ENCODE data around the gene ACSL6. TPM values are rescaled to one million over a fixed set of nuclear protein-coding genes. Genes with fewer than 3 reads are reported as not detected.

The ACSL6 gene
- total and polyA plus RNA-seq, 2 donors from 2014 or later = 1.4 to 2.1 TPM

- intact Hi-C loops (cut with DNase I) = no loop called here
- Histone ChIP-seq H3K27ac (ENCODE audit: low read depth in 2 of 2, low read length in 2 of 2) (no peak overlapping the region), H3K9me3 (ENCODE audit: control insufficient read depth in 2 of 3, insufficient read depth in 1 of 3, low read length in 3 of 3) (no peaks in the 10 kb centered on the region), H3K36me3 (ENCODE audit: control insufficient read depth in 2 of 3, insufficient read depth in 3 of 3, low read length in 3 of 3) (no peaks in the 10 kb centered on the region), H3K4me1 (ENCODE audit: control insufficient read depth in 2 of 3, insufficient read depth in 2 of 3, low read depth in 1 of 3, low read length in 3 of 3) (no peaks in the 10 kb centered on the region), H3K9ac (ENCODE audit: low read length in 3 of 3) (no peak overlapping the region), H3K27me3 (ENCODE audit: control insufficient read depth, insufficient read depth, low read length) (no peaks in the 10 kb centered on the region), H3K4me3 (ENCODE audit: low read length in 3 of 3) (no peak overlapping the region)
- DNase-seq (no peak), FAIRE-seq (no peak)
- TF ChIP-seq CTCF (IDR thresholded peaks at IDR 0.05; ENCODE audit: borderline replicate concordance, extremely low read depth, insufficient read depth) = no peak
Observed at GRCh38 chr5:131939690-131940345, 71.6 kb downstream of the ACSL6 start.

DNA sequence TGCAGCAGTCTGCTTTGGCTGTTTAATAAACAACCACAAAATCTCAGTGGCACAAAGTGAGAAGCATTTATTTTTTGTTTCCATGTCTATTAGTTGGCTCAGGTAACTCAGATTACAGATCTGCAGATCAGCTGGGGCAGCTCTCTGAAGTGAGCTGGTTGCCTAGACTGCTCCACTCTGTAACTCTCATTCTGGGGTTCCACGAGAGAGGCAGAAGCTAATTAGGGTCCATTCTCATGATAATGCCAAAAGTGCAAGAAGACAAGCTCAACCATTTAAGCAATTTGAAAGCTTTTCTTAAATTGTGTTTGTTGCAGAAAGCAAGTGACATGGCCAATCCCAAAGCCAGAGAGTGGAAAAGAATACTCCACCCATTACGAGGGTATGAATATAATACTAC, 79.2 kb downstream of the ACSL6 start:
- no peaks in the 10 kb centered on the region for H3K36me3 ChIP-seq (ENCODE audit: control insufficient read depth in 2 of 3, insufficient read depth in 3 of 3, low read length in 3 of 3)
- H3K27ac ChIP-seq (ENCODE audit: low read depth in 2 of 2, low read length in 2 of 2) = no peak overlapping the region
- no peak for FAIRE-seq
- no peaks in the 10 kb centered on the region for H3K4me1 ChIP-seq (ENCODE audit: control insufficient read depth in 2 of 3, insufficient read depth in 2 of 3, low read depth in 1 of 3, low read length in 3 of 3)
- no peak overlapping the region for H3K9ac ChIP-seq (ENCODE audit: low read length in 3 of 3)
- no peak overlapping the region for H3K4me3 ChIP-seq (ENCODE audit: low read length in 3 of 3)
- intact Hi-C loops (cut with DNase I) = no loop called here
- H3K9me3 ChIP-seq (ENCODE audit: control insufficient read depth in 2 of 3, insufficient read depth in 1 of 3, low read length in 3 of 3) = peaks cover 0 to 21% (median 7%) of the 10 kb centered on the region in 3 donors
- TF ChIP-seq CTCF (IDR thresholded peaks at IDR 0.05; ENCODE audit: borderline replicate concordance, extremely low read depth, insufficient read depth) = no peak
- no peaks in the 10 kb centered on the region for H3K27me3 ChIP-seq (ENCODE audit: control insufficient read depth, insufficient read depth, low read length)
- DNase-seq = no peak

GRCh38 chr5:131928957-131929356, 82.5 kb downstream of the ACSL6 start:
- H3K9me3 ChIP-seq (ENCODE audit: control insufficient read depth in 2 of 3, insufficient read depth in 1 of 3, low read length in 3 of 3) = peaks cover 0 to 25% (median 8%) of the 10 kb centered on the region in 3 donors

More at GRCh38 chr5:131928957-131929356, 82.5 kb downstream of the ACSL6 start:
- Histone ChIP-seq H3K4me1 (ENCODE audit: control insufficient read depth in 2 of 3, insufficient read depth in 2 of 3, low read depth in 1 of 3, low read length in 3 of 3) (no peaks in the 10 kb centered on the region), H3K36me3 (ENCODE audit: control insufficient read depth in 2 of 3, insufficient read depth in 3 of 3, low read length in 3 of 3) (no peaks in the 10 kb centered on the region), H3K27ac (ENCODE audit: low read depth in 2 of 2, low read length in 2 of 2) (no peak overlapping the region), H3K27me3 (ENCODE audit: control insufficient read depth, insufficient read depth, low read length) (no peaks in the 10 kb centered on the region), H3K4me3 (ENCODE audit: low read length in 3 of 3) (no peak overlapping the region), H3K9ac (ENCODE audit: low read length in 3 of 3) (no peak overlapping the region)
- DNase-seq = no peak
- no peak for FAIRE-seq
- intact Hi-C loops (cut with DNase I) = no loop called here
- no peak for TF ChIP-seq CTCF (IDR thresholded peaks at IDR 0.05; ENCODE audit: borderline replicate concordance, extremely low read depth, insufficient read depth)
